Parathyroid adenoma (tissue), 2 donors: Measurements from ENCODE around the gene BCDIN3D.

Experiments used
- H2AFZ ChIP-seq: fragments of 300-600 bp; sonication (generic); one replicate; pipeline ENCODE4 v1.7.0; 2017; ENCODE audit warnings: antibody characterized with exemption, mild to moderate bottlenecking
- H3K27ac ChIP-seq: fragments of 300-600 bp; sonication (generic); one replicate; pipeline ENCODE4 v1.7.0; 2017
- H3K27me3 ChIP-seq: fragments of 300-600 bp; sonication (generic); one replicate; pipeline ENCODE4 v1.7.0; 2017; ENCODE audit warnings: low read length; ENCODE audit not compliant: control insufficient read depth, insufficient read depth
- H3K36me3 ChIP-seq: fragments of 300-600 bp; sonication (generic); one replicate; pipeline ENCODE4 v1.7.0; 2017; ENCODE audit warnings: low read length; ENCODE audit not compliant: control insufficient read depth, insufficient read depth
- H3K4me1 ChIP-seq: fragments of 300-600 bp; sonication (generic); one replicate; pipeline ENCODE4 v1.7.0; 2017; ENCODE audit warnings: control low read depth
- H3K4me2 ChIP-seq: fragments of 300-600 bp; sonication (generic); one replicate; pipeline ENCODE4 v1.7.0; 2017; ENCODE audit warnings: low read length
- H3K4me3 ChIP-seq: fragments of 300-600 bp; sonication (generic); one replicate; pipeline ENCODE4 v1.7.0; 2017; ENCODE audit warnings: low read depth, low read length
- H3K79me2 ChIP-seq: fragments of 300-600 bp; sonication (generic); one replicate; pipeline ENCODE4 v1.7.0; 2017; ENCODE audit warnings: control low read depth
- H3K9ac ChIP-seq: fragments of 300-600 bp; sonication (generic); one replicate; pipeline ENCODE4 v1.7.0; 2017; ENCODE audit warnings: mild to moderate bottlenecking
- H3K9me3 ChIP-seq: fragments of 300-600 bp; sonication (generic); one replicate; pipeline ENCODE4 v1.7.0; 2017; ENCODE audit warnings: low read length; ENCODE audit not compliant: control insufficient read depth
- TF ChIP-seq, protein P1 (sequence below): fragments of 300-600 bp; sonication (generic); IDR thresholded peaks from one replicate; pipeline ENCODE4 v1.7.0; 2017; ENCODE audit warnings: antibody characterized with exemption, mild to moderate bottlenecking
- donor health status: primary hyperparathyroidism.

The BCDIN3D gene

DNA sequence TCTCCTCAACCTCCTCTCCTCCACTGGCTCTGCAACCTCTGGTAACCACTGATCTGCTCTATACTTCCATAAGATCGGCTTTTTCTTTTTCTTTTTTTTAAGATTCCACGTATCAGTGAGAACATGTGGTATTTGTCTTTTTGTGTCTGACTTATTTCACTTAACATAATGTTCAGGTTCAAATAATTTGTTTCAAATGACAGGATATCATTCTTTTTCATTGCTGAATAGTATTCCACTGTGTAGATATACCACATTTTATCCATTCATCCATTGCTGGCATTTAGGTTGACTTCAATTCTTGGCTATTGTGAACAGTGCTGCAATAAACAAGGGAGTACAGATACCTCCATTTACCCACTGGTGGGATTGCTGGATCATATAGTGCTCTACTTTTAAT, 55.2 kb downstream of the BCDIN3D start:
- Histone ChIP-seq H3K4me1 (peaks cover 15% of the 10 kb centered on the region), H3K79me2 (no peaks in the 10 kb centered on the region), H3K9me3 (no peaks in the 10 kb centered on the region), H3K27me3 (no peaks in the 10 kb centered on the region), H2AFZ (no peak overlapping the region), H3K4me3 (no peak overlapping the region), H3K27ac (no peak overlapping the region), H3K9ac (no peak overlapping the region), H3K4me2 (no peak overlapping the region), H3K36me3 (no peaks in the 10 kb centered on the region)
- TF ChIP-seq, protein P1, sequence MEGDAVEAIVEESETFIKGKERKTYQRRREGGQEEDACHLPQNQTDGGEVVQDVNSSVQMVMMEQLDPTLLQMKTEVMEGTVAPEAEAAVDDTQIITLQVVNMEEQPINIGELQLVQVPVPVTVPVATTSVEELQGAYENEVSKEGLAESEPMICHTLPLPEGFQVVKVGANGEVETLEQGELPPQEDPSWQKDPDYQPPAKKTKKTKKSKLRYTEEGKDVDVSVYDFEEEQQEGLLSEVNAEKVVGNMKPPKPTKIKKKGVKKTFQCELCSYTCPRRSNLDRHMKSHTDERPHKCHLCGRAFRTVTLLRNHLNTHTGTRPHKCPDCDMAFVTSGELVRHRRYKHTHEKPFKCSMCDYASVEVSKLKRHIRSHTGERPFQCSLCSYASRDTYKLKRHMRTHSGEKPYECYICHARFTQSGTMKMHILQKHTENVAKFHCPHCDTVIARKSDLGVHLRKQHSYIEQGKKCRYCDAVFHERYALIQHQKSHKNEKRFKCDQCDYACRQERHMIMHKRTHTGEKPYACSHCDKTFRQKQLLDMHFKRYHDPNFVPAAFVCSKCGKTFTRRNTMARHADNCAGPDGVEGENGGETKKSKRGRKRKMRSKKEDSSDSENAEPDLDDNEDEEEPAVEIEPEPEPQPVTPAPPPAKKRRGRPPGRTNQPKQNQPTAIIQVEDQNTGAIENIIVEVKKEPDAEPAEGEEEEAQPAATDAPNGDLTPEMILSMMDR, result no peak
